ENCODE results near the gene NDUFB2. TPM values are rescaled to one million over a fixed set of nuclear protein-coding genes. Genes with fewer than 3 reads are reported as not detected.

The NDUFB2 gene
- total and polyA plus RNA-seq, 2 donors, result 90.2 to 269 TPM

GRCh38 chr7:140746751-140747150, 50.2 kb downstream of the NDUFB2 start:
- H3K4me3 ChIP-seq (ENCODE audit: low read depth, low read length), result no peak overlapping the region
- 95% methylated on average over 2 of the region's 2 CpGs for WGBS
- no peaks in the 10 kb centered on the region for H3K4me1 ChIP-seq (ENCODE audit: insufficient read depth)
- H3K36me3 ChIP-seq (ENCODE audit: insufficient read depth), result no peaks in the 10 kb centered on the region
- no peak overlapping the region for H3K27ac ChIP-seq (ENCODE audit: low read depth)
- DNase-seq (ENCODE audit: extremely low spot score), result no peak

GRCh38 chr7:140752533-140752932, 56.0 kb downstream of the NDUFB2 start:
- Histone ChIP-seq H3K27ac (ENCODE audit: low read depth) (no peak overlapping the region), H3K36me3 (ENCODE audit: insufficient read depth) (no peaks in the 10 kb centered on the region), H3K4me1 (ENCODE audit: insufficient read depth) (no peaks in the 10 kb centered on the region), H3K4me3 (ENCODE audit: low read depth, low read length) (no peak overlapping the region)
- no peak for DNase-seq (ENCODE audit: extremely low spot score)
- WGBS, result 94% methylated on average over 1 of the region's 1 CpG

GRCh38 chr7:140754506-140754905, 58.0 kb downstream of the NDUFB2 start:
- WGBS, result 70% methylated on average over 3 of the region's 3 CpGs
- no peaks in the 10 kb centered on the region for H3K4me1 ChIP-seq (ENCODE audit: insufficient read depth)
- H3K36me3 ChIP-seq (ENCODE audit: insufficient read depth), result peaks cover 1% of the 10 kb centered on the region
- DNase-seq (ENCODE audit: extremely low spot score), result no peak
- no peak overlapping the region for H3K4me3 ChIP-seq (ENCODE audit: low read depth, low read length)
- H3K27ac ChIP-seq (ENCODE audit: low read depth), result no peak overlapping the region

Other genes starting within 250 kb of the NDUFB2 start
- 68.4 TPM for gene MKRN1, start 217.2 kb upstream of the NDUFB2 start, total RNA-seq
- gene MKRN1, start 217.2 kb upstream of the NDUFB2 start, polyA plus RNA-seq, result 65.0 TPM
- 34.4 TPM for gene DENND2A, start 55.9 kb upstream of the NDUFB2 start, total RNA-seq
- 16.9 TPM for gene DENND2A, start 55.9 kb upstream of the NDUFB2 start, polyA plus RNA-seq
- 15.6 TPM for gene ADCK2, start 23.8 kb upstream of the NDUFB2 start, total RNA-seq
- 17.2 TPM for gene ADCK2, start 23.8 kb upstream of the NDUFB2 start, polyA plus RNA-seq
- 98.2 TPM for gene BRAF, start 228.2 kb downstream of the NDUFB2 start, total RNA-seq
- 8.4 TPM for gene BRAF, start 228.2 kb downstream of the NDUFB2 start, polyA plus RNA-seq

Data from urinary bladder (tissue), 4 donors.